SK-N-SH (cell line): ENCODE data around the gene SST. TPM values are rescaled to one million over a fixed set of nuclear protein-coding genes. Genes with fewer than 3 reads are reported as not detected.

Experiments
- CTCF ChIA-PET: fragments of 300-600, 350-600 bp; formaldehyde crosslinking; extraction: SDS; loops from one replicate; lab custom pipeline; 2021; lab: Yijun Ruan, JAX
- POLR2A ChIA-PET: fragments of 350-600 bp; sonication (Branson Sonifier 250); formaldehyde crosslinking; extraction: SDS; loops from one replicate; lab custom pipeline; 2020; ENCODE audit warnings: antibody characterized with exemption, inconsistent platforms; lab: Yijun Ruan, JAX
- DNase-seq: peaks from one replicate; pipeline ENCODE4 v3.0.0; 2012
- H2AFZ ChIP-seq: fragments of 200-600 bp; sonication (generic); 2 replicates; pipeline ENCODE4 v1.8.1; 2016; ENCODE audit warnings: antibody characterized with exemption, mild to moderate bottlenecking, low read depth
- H3F3A ChIP-seq: fragments of 200-600 bp; sonication (generic); replicated peaks from 2 replicates; pipeline ENCODE3; 2016; ENCODE audit warnings: antibody characterized with exemption, mild to moderate bottlenecking; ENCODE audit not compliant: insufficient read depth
- H3K27ac ChIP-seq, 2 experiments: fragments of 200-500 bp in 1 of 2; fragments of 200-600 bp in 1 of 2; sonication (Bioruptor generic) in 1 of 2; sonication (generic), shearing (Covaris generic) in 1 of 2; 2 replicates each; pipeline versions ENCODE4 v1.5.1 to v1.6.1; 2014 to 2016; ENCODE audit warnings: low read depth in 2 of 2, inconsistent platforms in 1 of 2, low read length in 1 of 2, mild to moderate bottlenecking in 1 of 2, mixed read lengths in 1 of 2
- H3K27me3 ChIP-seq: fragments of 200-600 bp; sonication (generic), shearing (Covaris generic); 2 replicates; pipeline ENCODE4 v1.6.1; 2016; ENCODE audit warnings: mixed run types; ENCODE audit not compliant: insufficient read depth
- H3K36me3 ChIP-seq, 2 experiments: fragments of 200-500 bp in 1 of 2; fragments of 200-600 bp in 1 of 2; sonication (Bioruptor generic) in 1 of 2; sonication (generic) in 1 of 2; replicated peaks in 1 of 2; 2 replicates each; pipeline versions ENCODE3 to v1.5.1; 2014 to 2016; ENCODE audit warnings: low read length in 1 of 2, mild to moderate bottlenecking in 1 of 2; ENCODE audit not compliant: insufficient read depth in 2 of 2, control insufficient read depth in 1 of 2
- H3K4me1 ChIP-seq, 2 experiments: fragments of 200-500 bp in 1 of 2; fragments of 200-600 bp in 1 of 2; sonication (Bioruptor generic) in 1 of 2; sonication (generic), shearing (Covaris generic) in 1 of 2; 2 replicates each; pipeline versions ENCODE4 v1.5.1 to v1.6.1; 2014 to 2016; ENCODE audit warnings: low read depth in 1 of 2, low read length in 1 of 2, mixed run types in 1 of 2; ENCODE audit not compliant: insufficient read depth in 2 of 2, control insufficient read depth in 1 of 2
- H3K4me2 ChIP-seq: fragments of 200-600 bp; sonication (generic), shearing (Covaris generic); 2 replicates; pipeline ENCODE4 v1.6.1; 2017; ENCODE audit warnings: mixed run types
- H3K4me3 ChIP-seq, 2 experiments: fragments of 200-500 bp in 1 of 2; fragments of 200-600 bp in 1 of 2; sonication (Bioruptor generic) in 1 of 2; sonication (generic), shearing (Covaris generic) in 1 of 2; 2 replicates each; pipeline versions ENCODE4 v1.5.1 to v1.8.1; 2014 to 2016; ENCODE audit warnings: low read depth in 2 of 2, inconsistent platforms in 1 of 2, low read length in 1 of 2, mild to moderate bottlenecking in 1 of 2, mixed read lengths in 1 of 2, moderate library complexity in 1 of 2
- H3K79me2 ChIP-seq: fragments of 200-600 bp; sonication (generic); 2 replicates; pipeline ENCODE4 v1.8.1; 2017; ENCODE audit warnings: mild to moderate bottlenecking; ENCODE audit not compliant: insufficient read depth
- H3K9ac ChIP-seq: fragments of 200-600 bp; sonication (generic); 2 replicates; pipeline ENCODE4 v1.6.1; 2017; ENCODE audit warnings: mixed run types
- H3K9me2 ChIP-seq: fragments of 200-600 bp; sonication (generic); 2 replicates; pipeline ENCODE4 v1.6.1; 2017; ENCODE audit warnings: mixed run types
- H3K9me3 ChIP-seq: fragments of 200-600 bp; sonication (generic); 2 replicates; pipeline ENCODE4 v1.6.1; 2017; ENCODE audit warnings: mixed run types, mild to moderate bottlenecking, moderate library complexity
- H4K20me1 ChIP-seq: fragments of 200-600 bp; sonication (generic); 2 replicates; pipeline ENCODE4 v1.6.1; 2017; ENCODE audit warnings: mild to moderate bottlenecking, mixed run types; ENCODE audit not compliant: insufficient read depth
- CHD2 ChIP-seq: fragments of 150-350 bp; IDR thresholded peaks from 2 replicates; pipeline ENCODE4 v1.6.1; 2018; ENCODE audit warnings: low read length; ENCODE audit not compliant: partially characterized antibody
- ELF1 ChIP-seq: IDR thresholded peaks from 2 replicates; pipeline ENCODE4 v1.4.0; 2012
- EP300 ChIP-seq, 2 experiments: IDR thresholded peaks; 2 replicates each; pipeline versions ENCODE4 v1.4.0 to v1.6.1; 2012; ENCODE audit warnings: borderline replicate concordance in 1 of 2, low read depth in 1 of 2, low read length in 1 of 2
- EZH2phosphoT487 ChIP-seq: fragments of 200-600 bp; sonication (generic); IDR thresholded peaks from 2 replicates; pipeline ENCODE4 v1.6.1; 2017; ENCODE audit warnings: low read depth, mixed run types, mild to moderate bottlenecking, antibody characterized with exemption, moderate library complexity, borderline replicate concordance
- FOXM1 ChIP-seq: IDR thresholded peaks from 2 replicates; pipeline ENCODE4 v1.4.0; 2012; ENCODE audit warnings: low read depth, mild to moderate bottlenecking
- GABPA ChIP-seq: IDR thresholded peaks from 2 replicates; pipeline ENCODE4 v1.4.0; 2012; ENCODE audit warnings: low read depth, mild to moderate bottlenecking
- GATA2 ChIP-seq: sonication (generic); formaldehyde crosslinking; IDR thresholded peaks from 2 replicates; pipeline ENCODE4 v1.5.0; 2020; ENCODE audit warnings: mild to moderate bottlenecking, missing genetic modification reagents
- IRF3 ChIP-seq: fragments of 150-350 bp; IDR thresholded peaks from 2 replicates; pipeline ENCODE4 v1.6.1; 2016; ENCODE audit warnings: mild to moderate bottlenecking, low read depth, low read length
- JUND ChIP-seq: IDR thresholded peaks from 2 replicates; pipeline ENCODE4 v1.4.0; 2012
- NRF1 ChIP-seq: IDR thresholded peaks from 2 replicates; pipeline ENCODE4 v1.6.1; 2012; ENCODE audit warnings: low read depth, mild to moderate bottlenecking, low read length
- POLR2AphosphoS5 ChIP-seq: IDR thresholded peaks from 2 replicates; pipeline ENCODE4 v1.6.1; 2012; ENCODE audit warnings: low read depth, low read length
- RCOR1 ChIP-seq: fragments of 150-350 bp; IDR thresholded peaks from 2 replicates; pipeline ENCODE4 v1.6.1; 2017; ENCODE audit warnings: antibody characterized with exemption, low read length
- REST ChIP-seq: IDR thresholded peaks from 2 replicates; pipeline ENCODE4 v1.6.1; 2012; ENCODE audit warnings: mild to moderate bottlenecking, low read depth, low read length, moderate library complexity
- RFX5 ChIP-seq: IDR thresholded peaks from 2 replicates; pipeline ENCODE4 v1.6.1; 2012; ENCODE audit warnings: mild to moderate bottlenecking, improper control_type of control experiment, low read length
- SIN3A ChIP-seq: IDR thresholded peaks from 2 replicates; pipeline ENCODE4 v1.6.1; 2012; ENCODE audit warnings: low read depth, mild to moderate bottlenecking, low read length, moderate library complexity, borderline replicate concordance
- TCF12 ChIP-seq: IDR thresholded peaks from 2 replicates; pipeline ENCODE4 v1.4.0; 2012
- TEAD4 ChIP-seq: IDR thresholded peaks from 2 replicates; pipeline ENCODE4 v1.4.0; 2012; ENCODE audit warnings: mild to moderate bottlenecking, borderline replicate concordance; ENCODE audit not compliant: insufficient read depth
- ZBTB33 ChIP-seq: IDR thresholded peaks from 2 replicates; pipeline ENCODE4 v1.4.0; 2012; ENCODE audit warnings: low read depth, borderline replicate concordance
- WGBS: methylation state at CpG from one replicate; pipeline ENCODE4 v1.1.6; 2017; ENCODE audit warnings: low lambda C conversion rate; 5-methylcytosine and 5-hydroxymethylcytosine counted together
- polyA plus RNA-seq, 3 experiments: library from polyadenylated mRNA; depleted of rRNA; stranded (reverse); fragments of >200 nt; gene quantifications; 2 replicates each; pipeline ENCODE4 v1.2.3, GENCODE V29; 2012

Gene SST
- polyA plus RNA-seq, 1 of the 3 experiments (the other 2 are of a cell fraction) = not detected

DNA sequence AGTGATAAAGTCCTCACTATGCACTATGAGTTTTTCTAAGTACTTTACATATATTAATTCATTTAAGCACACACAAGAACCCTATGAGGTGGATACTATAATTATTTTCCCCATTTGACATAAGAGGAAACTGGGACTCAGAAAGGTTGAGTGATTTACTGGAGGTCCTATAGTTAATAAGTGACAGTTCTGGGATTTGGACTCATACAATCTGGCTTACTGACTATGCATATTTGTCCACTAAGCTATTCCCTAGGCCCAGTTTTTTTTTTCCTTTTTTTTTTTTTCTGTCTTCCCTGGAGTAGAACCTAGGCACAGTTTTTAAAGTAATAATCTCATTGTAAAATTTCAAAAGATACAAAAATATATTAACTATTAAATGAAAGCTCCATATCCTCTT lies 38.5 kb upstream of the SST start (continued):
- no peak for TF ChIP-seq FOXM1

DNA sequence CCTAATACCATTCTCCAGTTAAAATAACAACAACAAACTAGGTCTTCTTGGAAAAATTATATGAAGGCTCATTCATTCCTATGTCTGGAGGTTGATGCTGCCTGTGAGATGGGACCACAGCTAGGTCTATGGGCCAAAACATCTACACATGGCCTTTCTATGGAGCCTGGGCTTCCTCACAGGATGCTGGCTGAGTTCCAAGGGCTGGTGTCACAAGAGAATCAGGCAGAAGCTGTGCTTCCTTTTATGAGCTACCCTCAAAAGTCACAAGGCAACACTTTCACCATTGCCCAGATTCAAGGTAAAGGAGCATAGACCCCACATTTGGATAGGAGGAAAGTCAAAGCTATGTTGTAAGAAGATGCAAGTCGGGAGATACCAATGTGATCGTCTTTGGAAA lies 36.8 kb upstream of the SST start:
- ChIA-PET POLR2A (no interaction called here), CTCF (interaction anchor here (1.6 kb wide), 1 partner anchor 389 kb away, joined by 3 read pairs; no protein-coding TSS in a partner anchor)
- Histone ChIP-seq H3K36me3 (no peaks in the 10 kb centered on the region), H3K9ac (no peak overlapping the region), H3K79me2 (no peaks in the 10 kb centered on the region), H3K27me3 (no peaks in the 10 kb centered on the region; the same call in 1 of the 2 replicates), H4K20me1 (no peaks in the 10 kb centered on the region), H3K4me3 (no peak overlapping the region), H3F3A (no peaks in the 10 kb centered on the region), H3K9me2 (no peaks in the 10 kb centered on the region), H3K4me1 (no peaks in the 10 kb centered on the region), H3K27ac (no peak overlapping the region), H2AFZ (no peak overlapping the region), H3K9me3 (no peaks in the 10 kb centered on the region), H3K4me2 (no peak overlapping the region)
- DNase-seq = no peak
- whole genome bisulfite sequencing = 10% methylated on average over 2 of the region's 2 CpGs
- TF ChIP-seq FOXM1 (no peak), CHD2 (no peak), GABPA (no peak), REST (no peak), RFX5 (no peak), TCF12 (no peak), ZBTB33 (no peak), GATA2 (no peak), ELF1 (no peak), JUND (no peak), EZH2phosphoT487 (no peak), POLR2AphosphoS5 (no peak), SIN3A (no peak), TEAD4 (no peak), EP300 (IDR thresholded peaks at IDR 0.05; ENCODE audit: borderline replicate concordance in 1 of 2, low read depth in 1 of 2, low read length in 1 of 2) (no peak), IRF3 (no peak), NRF1 (no peak), RCOR1 (no peak)
